Measurements from ENCODE around the gene PFDN1.

Gene PFDN1

DNA sequence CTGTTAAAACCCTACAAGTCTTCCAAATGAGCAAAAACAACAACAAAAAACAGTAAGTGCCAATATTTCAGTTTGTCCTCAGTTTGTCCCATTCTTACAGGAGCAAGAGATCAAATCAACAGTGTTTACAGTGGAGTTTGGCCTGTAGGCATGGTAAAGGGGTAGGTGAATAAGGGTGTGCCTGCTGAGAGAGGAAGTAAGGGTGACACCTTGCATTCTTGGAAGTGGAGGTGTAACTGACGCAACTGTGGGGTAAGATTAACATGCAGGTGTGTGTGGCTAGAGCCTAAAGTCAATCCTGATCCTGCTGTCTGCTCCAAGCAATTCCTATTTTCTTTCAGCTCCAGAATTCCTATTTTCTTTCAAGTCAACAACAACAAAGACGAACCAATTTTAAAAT is 43.4 kb downstream of the PFDN1 start:
- peak; percentile 79 for DNase-seq (ENCODE audit: low spot score)

DNA sequence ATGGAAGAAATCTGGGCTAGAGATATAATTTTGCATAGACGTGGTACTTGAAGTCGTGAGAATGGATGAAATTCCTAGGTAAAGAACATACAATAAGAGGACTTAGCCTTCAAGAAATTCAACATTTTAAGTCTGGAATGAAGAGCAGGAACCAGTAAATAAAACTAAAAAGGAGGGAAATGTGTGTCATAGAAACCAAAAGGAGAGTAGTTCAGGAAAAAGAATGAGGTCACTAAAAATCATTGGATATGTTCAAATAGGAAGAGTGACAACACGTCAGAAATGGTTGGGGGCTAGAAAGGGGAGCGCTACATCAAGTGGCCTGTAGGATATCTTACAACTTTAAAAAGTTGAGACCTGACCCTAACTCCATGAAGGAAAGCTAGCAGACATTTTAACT is 44.0 kb downstream of the PFDN1 start:
- no peak for DNase-seq (ENCODE audit: low spot score)

DNA sequence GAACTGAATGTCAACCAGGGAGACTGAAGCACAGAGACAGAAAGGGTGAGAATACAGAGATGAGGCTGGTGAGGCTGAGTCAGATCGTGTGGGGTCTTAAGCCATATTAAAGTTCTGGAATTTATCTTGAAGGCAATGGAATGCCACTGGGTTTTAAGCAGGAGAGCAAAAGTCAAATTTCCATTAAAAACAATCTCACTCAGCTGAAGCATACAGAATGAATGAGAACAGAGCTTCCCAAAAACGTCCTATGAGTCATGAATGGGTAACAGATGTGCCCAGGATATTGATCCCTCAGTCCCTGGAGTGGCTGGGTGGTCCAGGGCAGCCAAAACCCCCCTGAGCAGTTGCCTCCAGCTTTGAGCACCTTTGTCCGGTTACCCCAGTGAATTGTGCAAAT is 44.9 kb downstream of the PFDN1 start:
- DNase-seq (ENCODE audit: low spot score) = no peak

DNA sequence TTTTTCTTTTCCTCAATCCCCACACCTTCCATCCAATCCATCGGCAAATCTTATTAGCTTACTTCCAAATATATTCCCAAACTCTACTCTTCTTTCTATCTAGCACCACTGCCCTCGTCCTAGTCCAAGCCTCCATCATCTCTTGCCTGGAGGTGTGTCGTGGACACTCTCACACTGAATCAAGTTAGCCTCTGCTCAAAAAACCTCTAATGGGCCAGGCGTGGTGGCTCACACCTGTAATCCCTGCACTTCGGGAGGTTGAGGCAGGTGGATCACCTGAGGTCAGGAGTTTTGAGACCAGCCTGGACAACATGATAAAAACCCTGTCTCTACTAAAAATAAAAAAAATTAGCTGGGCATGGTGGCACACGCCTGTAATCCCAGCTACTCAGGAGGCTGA is 46.2 kb downstream of the PFDN1 start:
- no peak for DNase-seq (ENCODE audit: low spot score)

DNA sequence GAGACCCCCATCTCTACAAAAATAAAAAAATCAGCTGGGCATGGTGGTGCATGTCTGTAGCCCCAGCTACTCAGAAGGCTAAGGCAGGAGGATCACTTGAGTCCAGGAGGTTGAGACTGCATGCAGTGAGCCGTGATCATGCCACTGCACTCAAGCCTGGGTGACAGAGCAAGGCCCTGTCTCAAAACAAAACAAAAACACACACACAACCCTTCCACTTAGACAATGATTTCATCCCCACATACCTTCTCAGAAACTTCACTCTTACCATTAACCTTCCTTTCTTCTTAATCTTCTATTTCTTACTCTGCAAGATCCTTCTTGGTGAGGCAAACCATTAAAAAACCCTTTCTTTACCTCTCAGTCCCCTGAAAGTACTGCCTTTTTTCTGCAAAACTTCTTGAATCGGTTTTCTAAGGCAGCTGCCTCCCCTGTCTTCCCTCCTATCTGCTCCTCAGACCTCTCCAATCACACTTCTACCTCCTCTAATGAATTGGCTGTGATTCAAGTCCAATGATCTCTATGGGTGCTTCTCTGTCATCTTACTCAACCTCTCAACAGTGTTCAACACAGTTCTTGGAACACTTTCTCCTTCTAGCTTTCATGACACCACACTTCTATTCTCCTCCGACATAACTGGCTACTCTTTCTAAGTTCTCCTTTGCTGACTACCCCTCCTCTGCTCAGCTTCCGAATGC is 47.3 kb downstream of the PFDN1 start:
- peak; percentile 19 for DNase-seq (ENCODE audit: low spot score)

DNA sequence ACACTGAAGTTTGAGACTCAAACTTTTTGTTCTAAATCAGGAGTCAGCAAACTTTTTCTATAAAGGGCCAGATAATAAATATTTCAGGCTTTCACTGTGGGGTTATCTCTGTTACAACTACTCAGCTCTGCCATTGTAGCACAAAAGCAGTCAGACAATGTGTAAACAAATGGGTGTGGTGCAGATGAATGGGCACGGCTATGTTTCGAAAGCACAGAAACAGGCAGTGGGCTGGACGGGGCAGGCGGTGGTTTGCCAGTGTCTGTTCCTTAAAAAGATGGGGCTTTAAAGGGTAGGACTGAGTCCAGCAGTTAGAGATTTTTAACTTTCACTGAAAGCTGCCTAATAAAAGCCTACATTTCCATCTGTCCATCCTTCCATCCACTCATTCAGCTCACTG is 48.9 kb downstream of the PFDN1 start:
- DNase-seq (ENCODE audit: low spot score) = peak; percentile 23

DNA sequence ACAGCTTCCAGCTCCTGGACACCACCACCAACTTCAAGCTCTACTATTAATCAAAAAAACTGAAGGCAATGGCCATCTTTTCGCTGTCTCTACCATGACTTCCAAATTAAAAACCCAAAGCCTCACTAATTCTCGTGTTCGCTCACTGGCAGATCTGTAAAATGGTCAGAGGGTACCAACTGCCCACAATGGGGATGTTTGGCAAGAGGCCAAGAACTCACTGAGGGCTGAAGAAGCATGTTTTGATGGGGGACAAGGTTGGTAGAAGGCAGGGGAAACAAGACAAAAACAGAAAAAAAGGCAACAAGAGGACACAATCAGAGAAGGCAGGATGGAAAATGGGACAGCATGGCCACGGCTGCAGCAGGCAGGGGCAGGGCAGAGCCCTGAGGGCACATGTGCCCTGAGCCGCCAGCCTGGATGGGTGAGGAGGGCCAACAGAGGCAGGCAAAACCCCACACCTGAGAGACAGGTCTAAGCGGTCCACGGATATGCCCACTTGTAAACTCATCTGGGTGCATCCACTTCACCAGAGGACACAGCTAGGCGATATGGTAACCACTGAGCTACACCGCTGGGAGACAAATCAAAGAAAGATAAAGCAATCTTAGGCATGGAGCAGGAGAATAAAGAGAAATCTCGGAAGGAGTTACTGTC is 50.3 kb downstream of the PFDN1 start:
- no peak for DNase-seq (ENCODE audit: low spot score)

DNA sequence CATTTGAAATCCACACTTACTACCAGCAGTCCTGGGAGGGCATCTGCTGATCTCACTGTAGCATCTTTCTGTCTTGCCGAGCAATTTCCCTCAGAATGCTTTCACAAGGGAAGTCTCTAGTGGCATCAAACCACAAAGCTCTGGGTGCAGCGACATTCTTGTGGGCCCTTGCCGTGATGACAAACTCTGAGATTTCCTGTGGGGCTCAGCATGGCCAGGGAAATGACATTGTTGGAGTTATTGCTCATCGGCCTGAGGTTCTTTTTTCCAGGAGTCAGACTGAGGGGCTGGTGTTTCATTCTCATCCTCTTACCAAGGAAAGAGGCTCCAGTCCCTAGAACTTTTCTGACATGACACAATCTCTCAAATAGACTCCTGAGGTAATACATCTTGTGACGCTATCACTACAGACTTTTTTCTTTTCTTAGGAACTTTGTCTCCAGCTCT is 51.4 kb downstream of the PFDN1 start:
- peak; percentile 87 for DNase-seq (ENCODE audit: low spot score)

DNA sequence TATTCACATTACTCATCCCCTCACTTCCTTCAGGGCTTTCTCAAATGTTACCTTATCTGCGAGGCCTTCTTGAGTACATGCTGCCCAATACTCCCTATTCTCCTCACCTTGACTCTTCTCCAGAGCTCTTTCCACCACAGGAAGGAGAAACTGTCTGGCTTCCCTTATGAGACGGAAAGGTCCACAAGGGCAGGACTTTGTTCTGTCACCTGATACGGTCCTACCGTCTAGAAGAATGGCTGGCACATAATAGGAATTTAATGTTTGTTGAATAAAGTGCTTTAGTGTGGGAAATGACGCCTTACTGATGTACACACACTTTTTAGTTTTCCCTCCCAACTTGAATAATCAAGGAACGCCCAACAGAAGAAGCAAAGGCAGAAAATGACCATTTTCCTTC is 52.5 kb downstream of the PFDN1 start:
- no peak for DNase-seq (ENCODE audit: low spot score)

DNA sequence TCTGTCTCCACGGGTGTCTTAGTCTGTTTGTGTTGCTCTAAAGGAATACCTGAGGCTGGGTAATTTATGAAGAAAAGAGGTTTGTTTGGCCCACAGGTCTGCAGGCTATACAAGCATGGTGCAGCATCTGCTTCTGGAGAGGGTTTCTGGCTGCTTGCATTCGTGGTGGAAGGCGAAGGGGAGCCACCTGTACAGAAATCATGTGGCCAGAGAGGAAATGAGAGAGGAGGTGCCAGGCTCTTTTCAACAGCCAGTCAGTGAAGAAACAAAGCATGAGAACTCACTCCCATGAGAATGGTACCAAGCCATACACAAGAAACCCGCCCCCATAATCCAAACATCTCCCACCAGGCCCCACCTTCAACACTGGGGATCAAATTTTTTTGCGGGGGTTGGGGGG is 53.4 kb downstream of the PFDN1 start:
- no peak for DNase-seq (ENCODE audit: low spot score)

DNA sequence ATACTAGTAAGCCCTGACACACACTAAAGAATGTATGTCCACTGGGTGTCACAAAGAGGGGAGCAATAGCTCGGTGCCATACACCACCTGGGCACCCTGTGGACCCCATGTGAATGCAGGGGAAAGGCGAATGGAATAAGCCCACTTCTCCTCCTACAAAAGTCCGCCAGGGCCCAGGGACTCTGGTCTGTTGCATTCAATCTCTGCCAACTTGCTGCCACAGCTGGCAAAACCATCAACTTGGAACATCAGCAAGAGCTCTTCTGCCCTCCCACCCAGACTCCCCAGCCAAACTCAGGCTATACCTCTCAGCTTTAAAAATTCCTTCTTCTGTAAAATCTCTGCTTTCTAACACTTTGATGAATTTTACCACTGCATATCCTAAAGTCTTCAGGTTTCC is 54.5 kb downstream of the PFDN1 start:
- no peak for DNase-seq (ENCODE audit: low spot score)

DNA sequence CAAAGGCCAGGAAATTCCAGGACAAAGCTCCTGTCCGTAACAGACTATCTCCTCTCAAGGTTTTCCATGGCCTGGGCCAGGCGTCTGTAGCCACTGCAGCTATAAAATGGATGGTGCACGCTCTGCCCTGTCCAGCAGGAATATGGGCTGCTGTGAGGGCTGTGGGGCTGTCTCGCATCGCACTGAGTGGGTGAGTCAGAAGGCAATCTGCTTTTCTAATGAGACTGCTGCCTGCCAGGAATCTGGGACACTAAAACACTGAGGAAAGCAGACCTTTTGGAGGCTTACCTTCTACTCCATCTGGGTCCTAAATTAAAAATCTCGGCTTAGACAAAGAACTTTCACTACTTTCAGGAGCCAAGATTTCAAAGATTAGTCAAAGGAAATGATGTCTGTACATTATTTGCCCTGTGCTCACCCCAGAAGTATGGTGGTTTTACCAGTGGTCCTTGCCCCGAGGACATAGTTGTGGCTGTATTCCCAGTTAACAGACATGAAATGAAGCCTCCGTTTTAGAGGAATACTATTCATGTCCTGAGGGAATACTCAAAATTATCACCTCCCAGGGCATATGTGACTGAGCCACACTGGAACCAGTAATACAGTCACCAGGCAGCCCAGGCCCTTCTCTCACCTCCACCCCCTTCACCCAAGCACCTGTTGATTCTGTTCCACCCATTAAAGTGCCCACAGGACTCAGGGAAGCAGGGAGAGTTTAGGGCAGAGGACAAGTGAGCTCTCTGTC is 56.4 kb downstream of the PFDN1 start:
- DNase-seq (ENCODE audit: low spot score) = no peak

DNA sequence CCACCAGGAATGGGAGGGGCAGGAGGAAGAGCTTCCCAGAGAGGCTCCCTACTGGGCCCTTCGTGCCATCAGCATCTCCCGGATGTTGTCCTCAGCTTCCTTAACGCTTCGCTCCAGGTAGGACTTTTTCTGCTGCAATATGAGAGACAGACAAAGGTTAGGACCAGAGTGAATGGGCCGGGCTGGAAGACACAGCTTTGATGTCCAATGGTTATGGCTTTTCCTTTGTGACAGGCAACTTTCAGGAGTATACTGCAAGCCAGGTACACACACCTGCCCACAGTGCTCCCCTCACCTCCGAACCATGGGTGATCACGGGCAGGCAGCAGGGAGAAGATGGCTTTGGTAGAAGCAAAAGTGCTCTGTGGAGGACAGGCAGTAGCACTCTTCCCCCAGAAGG is 57.0 kb downstream of the PFDN1 start:
- no peak for DNase-seq (ENCODE audit: low spot score)

DNA sequence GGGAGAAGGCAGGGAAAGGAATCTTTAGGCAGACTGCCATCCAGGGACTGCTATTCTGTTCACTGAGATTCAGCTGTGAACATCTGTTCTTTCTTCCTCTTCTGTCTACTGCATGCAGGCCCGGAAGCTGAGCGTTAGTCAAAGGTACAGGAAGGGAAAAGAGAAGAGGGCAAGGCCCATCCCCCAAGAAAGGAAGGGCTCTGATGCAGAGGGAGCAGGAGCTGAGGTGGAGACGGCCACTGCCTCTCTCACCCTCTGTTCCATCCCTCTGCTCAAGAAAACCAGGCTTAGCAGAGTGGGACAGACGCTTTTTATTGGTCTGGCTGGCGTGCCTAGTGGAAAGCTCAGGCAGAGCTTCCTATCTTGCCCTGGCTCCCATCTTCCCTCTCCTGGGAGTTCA is 57.6 kb downstream of the PFDN1 start:
- no peak for DNase-seq (ENCODE audit: low spot score)

DNA sequence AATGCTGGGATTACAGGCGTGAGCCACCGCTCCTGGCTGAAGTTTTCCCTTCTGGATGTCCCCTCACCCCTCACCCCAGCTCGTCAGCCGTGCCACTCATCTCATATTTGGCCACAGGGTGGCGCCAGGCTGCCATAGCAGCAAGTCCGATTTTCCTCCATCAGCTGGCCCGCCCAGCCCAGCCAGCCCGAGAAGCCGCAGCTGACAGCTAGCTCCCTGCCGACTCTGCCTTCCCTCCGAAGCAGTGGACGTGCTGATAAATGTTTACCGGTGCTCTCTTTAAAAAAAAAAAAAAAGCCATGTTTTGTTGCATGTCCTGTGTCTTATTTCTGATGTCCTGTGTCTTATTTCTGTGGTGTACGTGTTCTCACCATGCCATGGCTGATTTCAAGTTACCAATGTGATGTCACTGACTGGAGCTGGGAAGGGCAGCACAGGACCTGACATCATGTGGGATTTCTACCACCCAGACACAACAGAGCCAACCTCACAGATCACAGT is 58.3 kb downstream of the PFDN1 start:
- peak; percentile 79 for DNase-seq (ENCODE audit: low spot score)

DNA sequence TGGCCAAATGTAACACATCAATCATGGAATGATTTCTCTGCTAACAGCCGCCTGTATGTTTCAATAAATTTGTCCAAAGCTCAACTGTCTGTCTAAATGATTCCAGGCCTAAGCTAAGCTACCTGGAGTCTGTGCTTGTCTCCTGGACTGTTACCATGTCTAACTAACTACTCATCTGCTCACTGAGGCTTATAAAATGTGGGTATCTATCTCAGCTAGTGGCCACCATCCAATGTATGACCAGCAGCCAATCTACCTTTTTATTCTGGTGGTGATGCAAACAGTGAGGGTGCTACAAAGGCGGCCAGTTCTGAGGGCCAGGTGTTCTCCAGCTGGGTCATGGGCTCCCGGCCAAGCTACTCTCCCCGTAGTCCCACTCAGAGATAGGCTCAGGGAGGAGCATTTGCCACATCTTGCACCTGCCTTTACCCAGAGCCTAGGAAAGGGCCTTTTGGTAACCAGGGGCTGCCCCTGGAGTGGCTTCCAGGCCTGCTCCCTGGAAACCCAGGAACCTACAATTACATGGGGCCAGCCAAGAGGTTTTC is 59.1 kb downstream of the PFDN1 start:
- DNase-seq (ENCODE audit: low spot score) = no peak

DNA sequence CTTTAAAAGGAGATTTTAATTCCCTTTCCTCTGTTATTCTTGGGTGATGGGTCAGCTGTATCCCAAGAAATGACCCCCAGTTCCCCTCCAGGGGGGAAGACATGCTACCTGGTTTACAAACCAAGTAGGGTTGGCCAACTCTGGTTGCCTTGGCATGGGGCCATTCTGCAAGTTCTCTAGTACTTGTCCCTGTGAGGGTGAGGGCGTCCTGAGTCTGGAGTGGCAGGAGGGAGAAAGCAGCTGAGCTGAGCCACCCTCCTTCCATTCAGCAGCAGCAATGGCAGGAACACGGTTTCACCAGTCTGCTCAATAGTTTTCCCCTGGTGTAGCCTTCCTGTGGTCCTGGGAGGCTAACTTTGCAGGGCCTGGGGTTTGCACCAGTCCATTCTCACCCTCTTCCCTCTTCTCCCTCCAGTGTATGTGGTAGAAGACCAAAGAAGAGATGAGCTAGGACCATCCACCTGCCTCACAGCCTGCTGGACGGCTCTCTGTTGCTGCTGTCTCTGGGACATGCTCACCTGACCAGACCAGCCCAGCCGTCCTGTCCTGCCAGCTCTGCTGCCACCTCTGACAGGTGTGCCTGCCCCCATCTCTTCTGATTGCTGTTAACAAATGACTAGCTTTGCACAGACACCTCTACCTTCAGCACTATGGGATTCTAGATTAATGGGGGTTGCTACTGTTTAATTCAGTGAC is 59.9 kb downstream of the PFDN1 start:
- DNase-seq (ENCODE audit: low spot score) = no peak

DNA sequence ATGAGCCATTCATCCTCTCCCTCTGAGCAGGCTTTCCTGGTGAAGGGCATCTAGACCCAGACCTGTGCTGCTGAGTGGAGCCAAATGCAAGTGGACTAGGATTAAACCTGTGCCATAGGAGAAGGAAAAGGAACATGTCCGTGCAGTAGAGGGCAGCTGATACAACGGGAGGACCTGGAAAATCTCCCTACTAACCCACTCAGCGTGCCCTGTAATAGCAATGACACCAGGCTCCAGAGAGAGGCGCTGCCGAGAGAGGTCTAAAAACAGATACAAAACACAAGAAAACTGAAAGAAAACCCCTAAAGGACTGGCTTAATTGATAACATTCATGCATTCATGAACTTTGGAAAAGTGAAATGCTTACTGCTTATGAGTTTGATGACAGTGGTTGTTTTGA is 60.8 kb downstream of the PFDN1 start:
- DNase-seq (ENCODE audit: low spot score) = no peak

DNA sequence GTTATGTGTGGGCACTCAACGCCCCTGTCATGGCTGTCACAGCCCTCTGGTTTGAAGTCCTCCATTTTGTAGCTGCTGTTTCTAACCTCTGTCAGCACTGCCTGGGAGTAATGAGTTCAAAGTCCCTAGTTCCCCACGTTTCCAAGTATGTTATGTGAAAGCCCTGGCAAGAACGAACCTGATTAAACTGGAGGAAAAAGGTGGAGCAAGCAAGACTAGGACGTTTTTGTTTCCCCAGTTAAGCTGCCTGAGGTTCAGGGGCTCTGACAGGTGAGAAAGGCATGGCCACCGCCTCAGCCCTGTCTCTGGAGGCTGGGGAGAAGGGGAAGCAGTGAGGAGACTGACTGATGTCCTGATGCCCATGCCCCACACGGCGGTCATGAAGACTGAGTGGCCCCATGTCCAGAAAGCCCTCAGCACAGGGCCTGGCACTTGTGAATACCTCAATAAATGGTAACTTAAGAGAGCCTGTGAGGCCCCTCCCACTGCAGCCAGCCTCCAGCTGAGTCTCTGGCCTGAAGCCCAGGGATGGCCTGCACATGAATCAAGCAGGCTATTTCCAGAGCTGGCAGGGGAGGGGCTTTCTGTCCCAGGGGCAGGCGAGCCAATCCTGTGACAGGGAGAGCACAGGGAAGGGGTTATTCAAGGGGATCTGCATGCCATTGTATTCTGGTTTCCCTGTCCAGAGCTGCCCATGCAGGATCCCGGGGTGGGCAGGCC is 61.8 kb downstream of the PFDN1 start:
- no peak for DNase-seq (ENCODE audit: low spot score)

DNA sequence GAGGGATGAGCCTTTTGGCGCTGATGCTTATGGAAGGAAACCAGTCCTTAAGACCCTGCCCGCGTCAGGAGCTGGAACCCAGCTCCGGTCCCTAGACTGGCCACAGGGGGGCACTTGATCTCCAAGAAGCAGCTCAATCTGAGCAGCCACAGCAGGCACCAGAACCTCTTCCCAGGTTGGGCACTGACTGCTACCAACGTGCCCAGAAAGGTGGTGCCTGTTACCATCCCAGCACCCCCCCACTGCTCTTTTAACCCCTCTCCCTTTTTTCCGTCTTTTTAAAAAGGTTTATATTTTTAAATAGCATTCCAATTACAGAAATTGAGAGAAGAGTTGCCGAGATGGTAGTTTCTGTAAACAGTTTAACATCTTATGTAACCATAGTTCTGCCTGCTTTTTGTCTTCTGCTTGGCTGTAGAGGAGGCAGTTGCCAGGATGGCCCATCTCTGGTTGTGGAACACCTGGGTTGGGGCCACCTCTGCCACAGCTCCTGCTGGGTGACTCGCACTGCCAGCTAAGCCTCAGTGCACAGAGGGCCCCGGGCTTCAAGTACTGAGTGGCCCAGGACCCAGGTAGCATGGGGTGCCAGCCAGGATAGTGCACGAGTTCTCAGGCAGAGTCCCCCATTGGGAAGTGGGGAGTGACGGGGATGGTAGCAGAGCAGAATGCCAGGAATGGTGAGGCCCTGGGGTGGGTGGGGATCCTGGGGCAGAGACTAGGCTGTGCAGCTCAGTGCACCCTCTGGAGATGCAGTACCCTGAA is 62.8 kb downstream of the PFDN1 start:
- peak; percentile 52 for DNase-seq (ENCODE audit: low spot score)

DNA sequence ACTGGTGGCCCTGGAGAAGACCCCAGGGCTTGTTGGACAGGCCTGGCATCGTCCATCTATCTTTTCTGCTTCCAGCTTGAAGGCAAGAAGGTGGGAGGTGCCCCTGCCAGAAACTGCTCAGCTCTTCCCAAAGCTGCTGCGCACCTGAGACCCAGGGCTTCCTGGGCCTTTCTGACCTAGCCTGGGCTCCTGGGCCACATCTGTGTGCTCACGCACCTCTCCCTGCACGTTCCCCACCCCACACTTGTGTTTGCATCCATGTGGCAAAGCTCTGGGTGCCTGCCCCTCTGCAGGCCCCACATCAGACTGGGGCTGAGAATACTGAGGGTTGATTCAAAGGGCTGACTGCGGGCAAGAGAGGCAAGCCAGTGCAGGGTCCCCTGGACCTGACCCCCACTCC is 63.4 kb downstream of the PFDN1 start:
- DNase-seq (ENCODE audit: low spot score) = no peak

All from CD4-positive, alpha-beta T cell treated with Interleukin-2 at 100 ng/mL for 4 hours (primary cell).